ENCODE measurements around the gene DYNC2LI1.
"Not testable (repeated sequence)": the region's sequence is repeated elsewhere in the genome, so short reads cannot be mapped to it uniquely, and the experiment has no call there.

DYNC2LI1 gene

DNA sequence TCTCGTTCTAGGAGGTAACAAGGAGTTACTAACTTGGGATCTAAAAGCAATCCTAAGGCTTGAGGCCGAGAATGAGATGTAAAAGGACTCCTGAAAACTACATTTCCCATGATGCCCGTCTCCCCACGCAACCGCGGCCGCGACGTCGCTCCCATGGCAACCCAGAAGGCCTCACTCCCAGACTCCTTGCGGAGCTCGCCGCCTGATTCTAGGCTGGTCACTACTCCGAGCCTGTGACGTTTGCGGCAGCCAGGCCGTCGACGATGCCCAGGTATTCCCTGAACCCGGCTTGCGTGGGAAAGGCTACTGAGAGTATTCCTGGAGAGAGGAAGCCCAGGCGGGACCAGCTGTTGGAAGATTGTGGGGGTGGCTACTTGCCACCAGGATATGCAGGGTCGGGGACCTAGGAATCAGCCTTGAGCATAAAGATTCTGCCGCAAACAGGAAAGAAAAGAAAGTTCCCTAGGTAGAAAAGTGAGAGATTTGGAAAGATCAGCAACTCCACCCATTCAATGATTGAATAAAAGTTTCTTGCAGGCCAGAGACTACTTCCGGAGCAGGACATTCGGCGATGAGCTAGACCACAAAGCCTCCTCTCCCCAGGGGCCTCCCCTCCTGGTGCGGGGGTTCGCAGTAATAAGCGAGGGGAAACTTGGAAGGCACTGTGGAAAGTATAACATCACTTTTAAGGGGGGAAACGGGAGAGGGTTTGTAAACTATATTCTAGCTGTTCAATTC lies at the start of gene DYNC2LI1:
TSS of gene DYNC2LI1 (plus strand) at position 164 of the 738 bp plus-strand sequence. CDS start at position 264, 100 bp downstream.
- DNase-seq (ENCODE audit: low spot score): peak; percentile 97

DNA sequence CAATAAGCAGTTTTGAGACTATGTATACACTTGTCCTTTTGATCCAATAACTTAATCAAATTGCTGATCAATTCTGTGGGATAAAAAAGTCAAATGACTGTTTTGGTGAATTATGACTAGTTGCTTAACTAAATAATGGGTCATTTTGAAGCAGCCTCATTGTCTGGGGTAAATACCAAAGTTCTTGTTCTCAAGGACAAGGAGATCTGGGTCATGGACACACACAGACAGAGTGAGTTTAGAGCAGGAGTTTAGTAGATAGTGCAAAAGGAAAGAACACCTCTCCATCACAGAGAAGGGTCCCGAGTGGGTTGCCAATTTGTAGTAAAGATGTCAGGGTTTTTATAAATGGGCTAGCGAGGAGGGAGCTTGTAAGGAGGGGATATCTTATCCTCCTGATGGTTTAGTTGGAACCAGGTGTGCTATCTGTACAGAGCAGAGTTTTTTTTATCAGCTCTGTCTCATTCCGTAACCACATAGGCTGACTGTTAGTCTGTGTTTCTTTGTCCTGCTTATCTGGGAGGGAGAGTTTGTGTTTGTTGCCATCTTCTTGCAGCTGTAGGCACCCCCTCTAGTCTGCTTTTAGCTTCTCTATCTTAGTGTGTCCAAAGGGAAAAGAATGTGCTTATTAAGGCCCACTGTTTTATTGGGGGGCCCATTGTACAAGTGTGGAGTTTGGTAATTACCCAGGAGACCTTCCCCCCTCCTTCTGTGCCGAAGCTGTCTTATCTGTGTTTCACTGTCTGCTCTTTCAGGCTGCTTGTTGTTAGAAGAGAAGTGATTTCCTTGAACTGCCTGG lies 48.9 kb upstream of the DYNC2LI1 start:
- DNase-seq (ENCODE audit: low spot score): no peak

DNA sequence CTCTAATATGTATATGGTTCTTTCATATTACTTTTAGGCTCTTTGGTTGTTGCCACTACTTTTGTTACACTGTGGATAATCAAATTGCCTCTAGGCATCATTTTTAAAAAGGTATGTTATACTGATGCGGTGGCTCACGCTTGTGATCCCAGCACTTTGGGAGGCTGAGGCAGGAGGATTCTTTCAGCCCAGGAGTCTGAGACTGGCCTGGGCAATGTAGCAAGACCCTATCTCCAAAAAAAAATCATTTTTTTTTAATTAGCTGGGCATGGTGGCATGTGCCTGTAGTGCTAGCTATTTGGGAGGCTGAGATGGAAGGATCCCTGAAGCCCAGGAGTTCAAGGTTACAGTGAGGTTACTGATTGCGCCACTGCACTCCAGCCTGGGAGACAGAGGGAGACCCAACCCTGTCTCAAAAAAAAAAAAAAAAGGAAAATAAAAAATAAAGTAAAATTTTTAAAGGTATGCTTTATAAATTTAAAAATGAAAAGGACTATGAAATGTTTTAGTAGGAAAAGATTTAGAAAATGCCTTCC lies 48.1 kb upstream of the DYNC2LI1 start:
- DNase-seq (ENCODE audit: low spot score): no peak

DNA sequence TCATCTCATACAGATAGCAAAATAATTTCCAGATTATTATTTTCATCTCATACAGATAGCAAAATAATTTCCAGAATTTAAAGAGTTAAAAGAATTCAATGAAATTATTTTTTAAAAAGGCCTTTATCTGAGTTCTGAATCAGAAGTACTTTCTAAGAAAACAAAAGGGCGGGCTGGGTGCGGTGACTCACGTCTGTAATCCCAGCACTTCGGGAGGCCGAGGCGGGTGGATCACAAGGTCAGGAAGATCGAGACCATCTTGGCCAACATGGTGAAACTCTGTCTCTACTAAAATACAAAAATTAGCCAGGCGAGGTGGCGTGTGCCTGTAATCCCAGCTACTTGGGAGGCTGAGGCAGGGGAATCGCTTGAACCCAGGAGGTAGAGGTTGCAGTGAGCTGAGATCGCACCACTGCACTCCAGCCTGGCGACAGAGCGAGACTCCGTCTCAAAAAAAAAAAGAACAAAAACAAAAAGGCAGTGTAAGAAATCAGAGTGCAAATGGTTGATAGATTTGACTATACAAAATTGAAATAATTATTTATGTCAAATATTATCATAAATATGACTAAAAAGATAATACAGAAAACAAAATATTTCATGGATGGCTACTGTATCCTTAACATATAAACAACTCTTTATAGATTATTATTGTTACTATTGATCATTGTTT lies 46.7 kb upstream of the DYNC2LI1 start:
- DNase-seq (ENCODE audit: low spot score): not testable (repeated sequence)

DNA sequence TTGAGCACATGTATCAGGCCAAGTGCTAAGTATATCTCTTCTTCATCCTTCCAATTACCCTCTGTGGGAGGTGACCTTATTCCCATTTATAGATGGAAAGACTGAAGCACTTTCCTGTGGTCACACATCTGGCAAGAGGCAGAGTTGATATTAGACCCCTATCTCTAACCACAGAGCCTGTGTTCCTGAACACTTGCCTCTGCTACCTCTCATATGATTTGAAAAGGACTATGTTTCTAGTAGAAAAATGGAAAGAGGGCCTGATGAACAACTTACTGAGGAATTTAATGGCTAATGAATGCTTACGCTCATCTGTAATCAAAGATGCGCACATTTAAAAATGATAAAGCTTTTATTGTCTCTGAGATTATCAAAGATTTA lies 46.2 kb upstream of the DYNC2LI1 start:
- DNase-seq (ENCODE audit: low spot score): no peak

DNA sequence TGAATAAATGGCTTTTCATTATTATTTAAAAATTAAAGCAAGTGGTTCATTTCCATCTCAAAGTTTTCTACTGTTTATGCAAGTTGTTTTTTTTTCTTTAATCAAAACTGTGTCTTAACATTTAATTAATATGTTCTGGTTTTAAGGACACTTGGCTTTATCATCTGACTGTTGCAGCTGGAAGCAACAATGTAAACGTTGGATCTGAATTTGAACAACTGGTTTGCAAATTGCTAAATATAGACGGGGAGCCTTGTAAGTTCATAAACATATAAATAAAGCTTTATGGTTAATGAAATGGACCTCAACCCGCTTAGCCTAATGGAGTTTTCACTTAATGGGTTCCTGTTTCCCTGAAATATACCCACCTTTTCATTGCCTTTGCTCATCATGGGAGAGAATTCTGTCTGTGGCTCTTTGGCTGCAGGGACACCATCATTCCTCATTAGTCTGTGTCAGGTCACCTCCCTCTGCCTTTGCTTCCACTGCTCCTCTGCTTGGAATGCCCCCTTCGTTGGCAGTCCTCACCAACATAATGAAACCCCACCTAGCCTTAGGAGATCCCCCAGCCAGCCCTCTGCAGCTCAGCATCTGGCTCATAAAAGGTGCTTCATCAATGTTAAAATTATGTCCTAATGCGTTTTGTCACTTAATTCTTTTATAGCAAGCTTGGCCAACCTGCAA lies 44.2 kb upstream of the DYNC2LI1 start:
- no peak for DNase-seq (ENCODE audit: low spot score)

DNA sequence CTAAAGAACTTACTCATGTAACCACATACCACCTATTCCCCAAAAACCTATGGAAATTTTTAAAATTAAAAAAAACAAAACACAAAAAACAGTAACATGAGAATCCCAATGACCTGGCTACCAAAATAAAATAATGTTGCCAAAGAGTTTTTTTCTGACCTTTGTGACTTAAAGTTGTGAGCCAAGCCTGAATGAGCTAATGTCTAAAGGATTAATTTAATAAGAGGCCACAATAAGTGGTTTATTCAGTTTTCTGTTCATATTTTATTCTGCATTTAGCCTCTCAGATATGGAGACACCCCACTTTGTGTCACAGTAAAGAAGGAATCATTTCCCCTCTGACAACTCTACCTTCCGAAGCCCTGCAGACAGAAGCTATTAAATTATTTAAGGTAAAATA lies 42.6 kb upstream of the DYNC2LI1 start:
- DNase-seq (ENCODE audit: low spot score): no peak

DNA sequence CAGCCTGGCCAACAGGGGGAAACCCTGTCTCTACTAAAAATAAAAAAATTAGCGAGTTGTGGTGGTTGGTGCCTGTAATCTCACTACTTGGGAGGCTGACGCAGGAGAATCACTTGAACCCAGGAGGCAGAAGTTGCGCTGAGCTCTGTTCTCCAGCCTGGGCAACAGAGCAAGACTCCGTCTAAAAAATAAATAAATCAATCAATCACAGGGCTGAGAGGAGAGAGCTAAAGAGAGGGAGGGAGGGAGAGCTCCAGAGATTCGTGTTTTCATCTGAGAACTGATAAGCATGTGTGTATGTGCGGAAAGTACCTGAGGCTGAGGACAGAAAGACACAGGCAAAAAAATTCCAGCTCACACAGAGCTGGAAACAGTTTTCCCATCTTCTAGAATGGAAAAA lies 37.2 kb upstream of the DYNC2LI1 start:
- DNase-seq (ENCODE audit: low spot score): no peak

DNA sequence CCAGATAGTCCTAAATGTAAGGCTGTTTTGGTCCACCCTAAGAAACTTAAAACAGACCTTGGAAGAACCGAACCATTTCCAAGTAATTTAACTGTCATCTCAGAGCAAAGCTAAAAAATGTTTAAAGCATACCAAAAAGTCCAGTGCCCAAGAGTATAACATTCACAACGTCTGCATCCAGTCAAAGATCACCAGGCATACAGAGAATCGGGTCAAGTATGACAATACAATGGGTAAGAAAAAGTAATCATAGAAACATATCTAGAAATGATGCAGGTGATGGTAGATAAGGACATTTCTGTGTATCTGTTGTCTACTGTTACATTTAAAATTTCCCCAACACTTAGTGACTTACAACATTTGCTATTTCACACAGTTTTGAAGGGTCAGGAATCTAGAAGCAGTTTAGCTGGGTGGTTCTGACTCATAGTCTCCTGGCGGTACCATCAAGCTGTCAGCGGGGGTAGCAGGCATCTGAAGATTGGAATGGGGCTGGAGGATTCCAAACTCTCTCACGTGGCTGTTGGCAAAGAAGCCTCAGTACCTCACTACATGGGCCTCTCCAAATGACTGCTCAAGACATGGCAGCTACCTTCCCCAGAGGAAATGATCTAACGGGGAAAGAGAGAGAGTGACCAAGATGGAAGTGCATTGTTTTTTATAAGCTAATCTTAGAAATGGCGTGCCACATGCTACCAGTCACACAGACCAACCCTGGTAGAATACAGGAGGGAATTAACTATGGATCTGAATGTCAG lies 36.6 kb upstream of the DYNC2LI1 start:
- DNase-seq (ENCODE audit: low spot score): peak; percentile 80

DNA sequence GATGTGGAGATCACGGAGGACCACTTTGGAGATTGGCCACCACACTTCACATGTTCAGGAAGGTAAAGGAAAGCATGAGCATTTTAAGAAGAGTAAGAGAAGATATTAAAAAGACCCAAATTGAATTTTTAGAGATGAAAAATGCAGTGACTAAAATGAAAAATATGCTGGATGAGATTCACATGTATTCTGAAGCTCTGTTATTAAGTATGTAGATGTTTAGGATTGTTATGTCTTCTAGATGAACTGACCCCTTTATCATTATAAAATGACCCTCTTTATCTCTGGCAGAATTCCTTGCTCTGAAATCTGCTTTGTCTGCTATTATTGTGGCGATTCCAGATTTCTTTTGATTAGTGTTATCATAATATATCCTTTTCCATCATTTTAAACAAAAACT lies 36.0 kb upstream of the DYNC2LI1 start:
- no peak for DNase-seq (ENCODE audit: low spot score)

DNA sequence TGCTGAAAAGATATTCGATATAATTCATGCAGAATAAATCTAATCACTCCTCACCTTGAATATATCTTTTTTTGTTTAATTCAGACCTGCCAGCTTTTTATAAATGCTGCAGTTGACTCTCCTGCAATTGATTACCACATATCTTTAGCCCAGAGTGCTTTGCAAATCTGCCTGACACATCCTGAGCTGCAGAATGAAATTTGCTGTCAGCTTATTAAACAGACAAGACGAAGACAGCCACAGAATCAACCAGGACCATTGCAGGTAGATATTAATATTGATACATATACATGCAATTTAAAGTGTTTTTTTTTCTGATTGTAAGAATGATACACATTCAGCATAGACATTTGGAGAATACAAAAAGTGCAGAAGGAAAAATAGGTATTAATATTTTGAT lies 35.6 kb upstream of the DYNC2LI1 start:
- no peak for DNase-seq (ENCODE audit: low spot score)

DNA sequence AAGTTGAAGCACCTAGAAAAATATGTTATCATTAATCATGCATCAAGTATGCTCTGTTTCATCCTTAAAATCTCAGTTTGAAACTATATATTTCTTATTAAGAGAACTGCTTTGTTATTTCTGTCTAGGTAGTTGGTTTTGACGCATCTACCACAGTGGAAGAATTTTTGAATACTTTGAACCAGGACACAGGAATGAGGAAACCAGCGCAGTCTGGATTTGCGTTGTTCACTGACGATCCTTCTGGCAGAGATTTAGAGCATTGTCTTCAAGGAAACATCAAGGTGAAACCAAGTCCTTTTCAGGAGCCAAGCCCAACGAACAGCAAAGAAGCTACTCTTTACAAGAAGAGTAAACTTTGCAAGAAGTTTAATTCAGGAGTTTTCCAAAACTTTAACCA lies 30.1 kb upstream of the DYNC2LI1 start:
- no peak for DNase-seq (ENCODE audit: low spot score)

DNA sequence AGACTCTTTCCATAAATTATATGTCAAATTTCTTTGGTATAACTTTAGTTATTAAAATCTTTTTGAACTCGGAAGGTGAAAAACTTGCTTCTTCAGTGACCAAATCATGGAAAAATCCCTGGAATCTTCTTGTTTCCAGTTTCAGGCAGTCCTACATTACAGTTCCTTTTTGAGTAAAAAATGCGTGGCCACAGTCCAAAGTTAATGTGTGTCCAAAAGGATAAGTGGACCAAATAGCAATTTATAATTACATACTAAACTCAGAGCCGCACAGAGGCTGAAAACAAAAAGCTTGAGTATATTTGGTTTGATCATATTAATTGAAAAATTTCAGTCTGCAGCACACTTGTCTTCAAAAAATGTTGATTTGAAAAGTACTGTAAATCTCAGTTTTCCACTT lies 28.4 kb upstream of the DYNC2LI1 start:
- peak; percentile 45 for DNase-seq (ENCODE audit: low spot score)

DNA sequence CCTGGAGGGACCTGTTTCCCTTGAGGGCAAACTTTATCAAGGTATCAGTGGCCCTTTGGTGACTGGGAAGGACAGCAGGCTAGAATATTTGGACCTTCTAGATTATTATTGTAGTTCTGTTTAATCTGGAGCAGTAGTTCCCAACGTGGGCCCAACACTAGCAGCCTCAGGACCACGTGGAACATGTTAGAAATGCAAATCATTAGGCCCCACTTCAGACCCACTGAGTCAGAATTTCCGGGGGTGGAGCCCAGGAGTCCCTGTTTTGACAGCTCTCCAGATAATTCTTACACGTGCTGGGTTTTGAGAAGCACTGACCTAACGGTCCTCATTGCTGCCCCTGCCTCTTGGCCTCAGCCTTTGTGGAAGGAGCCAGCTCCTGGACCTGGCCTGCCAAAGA lies 25.5 kb upstream of the DYNC2LI1 start:
- DNase-seq (ENCODE audit: low spot score): no peak

DNA sequence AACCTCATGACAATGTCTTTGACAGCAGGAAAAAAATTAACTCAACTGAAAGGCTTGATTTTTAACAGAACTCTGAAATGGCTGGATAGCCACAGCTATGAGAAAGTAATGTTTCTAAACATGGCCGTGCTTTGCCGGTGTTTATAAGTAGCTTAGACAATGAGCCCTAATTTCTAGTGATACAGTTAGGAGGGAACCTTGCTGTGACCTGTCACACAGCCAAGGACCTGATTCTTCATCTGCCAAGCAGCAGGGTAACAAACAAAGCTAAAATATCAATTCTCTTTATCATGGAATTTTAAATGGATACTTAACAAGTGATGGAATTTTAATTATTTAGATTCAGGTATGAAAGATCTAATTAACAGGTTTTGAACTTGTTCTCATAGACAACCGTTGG lies 24.3 kb upstream of the DYNC2LI1 start:
- DNase-seq (ENCODE audit: low spot score): no peak

DNA sequence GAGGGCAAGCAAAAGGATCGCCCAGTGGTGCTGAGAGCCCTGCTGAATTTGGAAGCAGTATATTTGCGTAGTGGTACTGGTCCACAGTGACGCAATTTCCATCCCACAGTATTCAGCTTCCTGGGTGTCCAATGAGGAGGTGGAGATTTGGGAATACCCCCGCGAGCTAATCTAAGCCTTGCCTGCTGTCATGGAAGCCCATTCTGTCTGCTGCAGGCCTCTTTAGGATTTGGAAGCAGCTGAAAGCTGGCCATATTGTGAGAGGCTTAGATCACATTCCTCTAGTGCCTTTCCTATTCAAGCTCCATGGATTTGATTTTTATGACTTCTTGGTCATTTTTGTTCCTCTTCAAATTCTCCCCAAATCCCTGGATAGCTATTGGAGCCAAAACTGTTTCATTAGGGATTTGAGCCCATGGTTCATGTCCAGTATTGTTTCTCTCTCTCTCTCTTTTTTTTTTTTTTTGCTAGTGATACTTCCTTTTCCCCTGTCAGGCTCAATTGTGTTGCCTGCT lies 22.3 kb upstream of the DYNC2LI1 start:
- DNase-seq (ENCODE audit: low spot score): no peak

DNA sequence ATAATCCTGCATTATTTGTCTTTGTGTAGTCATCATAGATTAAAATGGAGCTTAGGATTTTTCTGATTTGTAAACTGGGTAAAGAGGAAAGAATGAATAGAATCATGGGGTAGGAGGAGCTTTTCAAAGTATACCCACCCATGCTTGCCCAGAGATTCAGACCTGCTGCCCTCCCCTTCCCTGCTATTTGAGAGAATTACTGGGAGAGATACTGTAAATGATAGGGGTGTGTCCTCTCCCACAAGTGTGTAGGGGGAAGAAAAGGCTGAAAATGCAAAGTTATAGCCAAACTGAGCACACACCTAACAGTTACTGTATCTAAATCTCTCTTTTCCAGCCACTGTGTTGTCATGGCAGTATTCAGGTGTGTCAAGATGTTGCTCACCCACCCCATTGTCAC lies 21.5 kb upstream of the DYNC2LI1 start:
- DNase-seq (ENCODE audit: low spot score): no peak

DNA sequence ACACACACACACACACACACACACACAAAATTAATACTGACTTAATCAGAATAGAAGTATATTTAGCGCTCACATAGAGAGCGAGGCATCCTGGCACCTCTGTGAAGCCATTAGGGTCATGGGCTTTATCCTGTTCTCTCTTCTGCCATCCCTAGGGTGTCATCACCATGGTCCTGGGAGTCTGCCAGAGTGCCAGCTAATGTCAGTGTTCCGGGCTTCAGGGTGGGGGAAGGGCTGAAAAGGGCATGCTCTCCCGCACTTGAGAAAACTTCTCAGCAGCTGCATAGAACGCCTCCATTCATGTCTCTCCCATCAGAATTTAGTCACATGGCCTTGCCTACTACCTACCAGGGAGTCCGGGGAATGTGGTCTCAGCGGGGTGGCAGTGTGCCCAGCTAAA lies 19.7 kb upstream of the DYNC2LI1 start:
- no peak for DNase-seq (ENCODE audit: low spot score)

DNA sequence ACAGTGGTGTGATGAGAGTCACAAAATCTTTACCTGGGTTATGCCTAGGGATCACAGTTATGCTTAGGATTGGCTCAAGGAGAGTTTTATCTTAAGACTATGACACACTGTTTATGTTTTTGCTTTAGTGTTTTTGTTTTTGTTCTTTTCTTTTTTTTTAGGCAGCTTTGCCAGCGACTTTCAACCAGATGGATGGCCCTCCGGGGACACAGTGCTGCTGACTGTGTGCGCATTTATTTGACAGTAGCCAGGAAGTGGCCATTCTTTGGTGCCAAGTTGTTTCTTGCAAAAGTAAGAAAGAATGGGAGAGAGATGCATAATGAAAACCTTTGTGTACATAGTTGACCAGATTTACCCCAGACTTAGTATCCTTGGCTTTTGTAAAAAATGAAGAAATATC lies 15.1 kb upstream of the DYNC2LI1 start:
- peak; percentile 56 for DNase-seq (ENCODE audit: low spot score)

DNA sequence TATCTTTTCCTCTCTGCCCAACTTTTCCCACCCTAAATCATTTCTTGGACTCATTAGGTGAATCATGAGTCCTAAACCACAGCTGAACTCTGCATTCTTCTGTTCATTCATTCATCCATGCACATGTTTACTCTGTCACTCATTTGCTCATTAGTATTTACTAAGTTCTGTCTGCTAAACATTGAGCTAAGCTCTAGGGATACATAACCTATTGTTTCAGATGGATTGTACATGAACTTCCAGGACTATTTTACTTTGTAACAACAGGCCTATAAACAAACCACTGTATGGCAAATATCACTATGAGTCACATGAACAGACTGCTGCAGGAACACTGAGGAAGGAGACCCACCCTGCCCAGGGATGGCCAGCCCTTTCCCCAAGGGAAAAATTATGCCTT lies 14.6 kb upstream of the DYNC2LI1 start:
- DNase-seq (ENCODE audit: low spot score): peak; percentile 56

DNA sequence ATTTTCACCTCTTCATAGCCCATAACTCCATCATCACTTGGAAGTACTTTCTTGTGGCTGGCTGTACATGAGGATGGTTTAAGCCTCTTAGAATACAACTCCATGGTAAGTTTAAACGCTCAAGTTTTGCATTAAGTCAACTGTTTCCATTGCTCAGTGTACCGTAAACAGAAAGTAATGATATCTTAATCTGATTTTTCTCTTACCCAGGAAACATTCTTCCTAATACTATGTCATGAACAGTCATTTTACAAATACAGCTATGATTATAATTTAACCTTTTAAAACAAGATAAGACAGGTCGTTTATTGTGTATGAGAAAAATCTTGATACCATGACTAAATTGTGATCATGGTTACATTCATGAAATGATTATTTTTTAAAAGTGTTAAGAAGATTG lies 11.6 kb upstream of the DYNC2LI1 start:
- no peak for DNase-seq (ENCODE audit: low spot score)
